ENCODE results near the gene DPP10.
"Not testable (repeated sequence)": the region's sequence is repeated elsewhere in the genome, so short reads cannot be mapped to it uniquely, and the experiment has no call there.

DPP10 gene

GRCh38 chr2:114515882-114516281 is 73.4 kb downstream of the DPP10 start:
- no peak for DNase-seq (ENCODE audit: low spot score)

GRCh38 chr2:114517580-114517979 is 75.1 kb downstream of the DPP10 start:
- DNase-seq (ENCODE audit: low spot score) = no peak

- DNase-seq (ENCODE audit: low spot score) = no peak
Observed at GRCh38 chr2:114518738-114519137, 76.3 kb downstream of the DPP10 start.

- not testable (repeated sequence) for DNase-seq (ENCODE audit: low spot score)
Observed at GRCh38 chr2:114522612-114523011, 80.2 kb downstream of the DPP10 start.

- no peak for DNase-seq (ENCODE audit: low spot score)
Observed at GRCh38 chr2:114525955-114526354, 83.5 kb downstream of the DPP10 start.

GRCh38 chr2:114526841-114527240 is 84.4 kb downstream of the DPP10 start:
- DNase-seq (ENCODE audit: low spot score) = no peak

- DNase-seq (ENCODE audit: low spot score) = no peak
Observed at GRCh38 chr2:114527330-114527983, 85.0 kb downstream of the DPP10 start.

GRCh38 chr2:114534116-114535084 is 92.0 kb downstream of the DPP10 start:
- no peak for DNase-seq (ENCODE audit: low spot score)

- DNase-seq (ENCODE audit: low spot score) = no peak
Observed at GRCh38 chr2:114537777-114538176, 95.3 kb downstream of the DPP10 start.

GRCh38 chr2:114542695-114543094 is 100.3 kb downstream of the DPP10 start:
- DNase-seq (ENCODE audit: low spot score) = peak; percentile 21

- DNase-seq (ENCODE audit: low spot score) = peak; percentile 11
Observed at GRCh38 chr2:114543236-114543766, 100.9 kb downstream of the DPP10 start.

GRCh38 chr2:114545052-114545451 is 102.6 kb downstream of the DPP10 start:
- no peak for DNase-seq (ENCODE audit: low spot score)

- DNase-seq (ENCODE audit: low spot score) = no peak
Observed at GRCh38 chr2:114546531-114546930, 104.1 kb downstream of the DPP10 start.

- no peak for DNase-seq (ENCODE audit: low spot score)
Observed at GRCh38 chr2:114548151-114548550, 105.7 kb downstream of the DPP10 start.

GRCh38 chr2:114550364-114550763 is 107.9 kb downstream of the DPP10 start:
- DNase-seq (ENCODE audit: low spot score) = no peak

- DNase-seq (ENCODE audit: low spot score) = peak; percentile 74
Observed at GRCh38 chr2:114550895-114551793, 108.7 kb downstream of the DPP10 start.

- no peak for DNase-seq (ENCODE audit: low spot score)
Observed at GRCh38 chr2:114553027-114553426, 110.6 kb downstream of the DPP10 start.

GRCh38 chr2:114569166-114569565 is 126.7 kb downstream of the DPP10 start:
- no peak for DNase-seq (ENCODE audit: low spot score)

GRCh38 chr2:114577657-114578056 is 135.2 kb downstream of the DPP10 start:
- no peak for DNase-seq (ENCODE audit: low spot score)

- DNase-seq (ENCODE audit: low spot score) = no peak
Observed at GRCh38 chr2:114579542-114579941, 137.1 kb downstream of the DPP10 start.

GRCh38 chr2:114580691-114581090 is 138.2 kb downstream of the DPP10 start:
- DNase-seq (ENCODE audit: low spot score) = no peak

- no peak for DNase-seq (ENCODE audit: low spot score)
Observed at GRCh38 chr2:114598329-114598728, 155.9 kb downstream of the DPP10 start.

Measured in GM03348 (cell line).